NOMO-1 treated with dmso at 0.1 percent for 144 hours (cell line): ENCODE data around the gene DGKQ.

Experiments
- DNase-seq: peaks from one replicate; lab custom pipeline; 2025; ENCODE audit not compliant: unreplicated experiment; lab: John Stamatoyannopoulos, UW

DGKQ gene

DNA sequence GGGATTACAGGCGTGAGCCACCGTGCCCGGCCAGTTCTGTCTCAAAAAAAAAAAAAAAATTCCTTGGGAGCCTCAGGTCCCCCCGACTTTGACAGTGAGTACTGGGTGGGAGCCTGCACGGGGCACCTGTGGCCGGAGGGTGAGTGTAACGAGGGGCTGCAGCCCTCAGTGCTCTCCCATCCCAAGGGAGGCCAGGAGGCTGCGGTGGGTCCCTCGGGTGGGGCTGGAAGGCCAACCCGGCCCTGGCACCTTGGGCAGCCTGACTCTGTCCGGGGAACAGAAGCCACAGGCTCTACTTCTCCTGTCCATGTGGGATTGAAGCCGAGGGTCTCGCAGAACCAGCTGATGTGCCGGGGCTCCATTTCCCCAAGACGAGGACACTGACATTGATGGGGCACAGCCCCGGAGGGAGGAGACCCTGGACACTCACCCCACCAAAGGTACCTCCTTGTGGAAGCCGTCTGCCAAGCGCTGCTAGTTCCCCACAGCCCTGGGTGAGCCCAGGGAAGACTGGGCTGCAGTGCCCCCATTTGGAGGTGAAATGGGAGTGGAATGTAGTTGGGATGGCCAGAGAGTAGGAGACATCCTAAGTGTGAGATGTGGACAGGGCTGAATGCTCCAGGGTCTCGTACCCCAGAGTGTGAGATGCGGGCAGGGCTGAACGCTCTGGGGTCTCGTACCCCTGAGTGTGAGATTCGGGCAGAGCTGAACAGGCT, 22.1 kb upstream of the DGKQ start:
- DNase-seq, result no peak

- no peak for DNase-seq
Observed at GRCh38 chr4:993111-994029, 20.0 kb upstream of the DGKQ start, which contains the start of gene SLC26A1. SLC26A1 (minus strand) TSS chr4:993404; CDS start chr4:991703, 1,701 bp downstream.

GRCh38 chr4:992297-993110, 19.1 kb upstream of the DGKQ start:
- no peak for DNase-seq

DNA sequence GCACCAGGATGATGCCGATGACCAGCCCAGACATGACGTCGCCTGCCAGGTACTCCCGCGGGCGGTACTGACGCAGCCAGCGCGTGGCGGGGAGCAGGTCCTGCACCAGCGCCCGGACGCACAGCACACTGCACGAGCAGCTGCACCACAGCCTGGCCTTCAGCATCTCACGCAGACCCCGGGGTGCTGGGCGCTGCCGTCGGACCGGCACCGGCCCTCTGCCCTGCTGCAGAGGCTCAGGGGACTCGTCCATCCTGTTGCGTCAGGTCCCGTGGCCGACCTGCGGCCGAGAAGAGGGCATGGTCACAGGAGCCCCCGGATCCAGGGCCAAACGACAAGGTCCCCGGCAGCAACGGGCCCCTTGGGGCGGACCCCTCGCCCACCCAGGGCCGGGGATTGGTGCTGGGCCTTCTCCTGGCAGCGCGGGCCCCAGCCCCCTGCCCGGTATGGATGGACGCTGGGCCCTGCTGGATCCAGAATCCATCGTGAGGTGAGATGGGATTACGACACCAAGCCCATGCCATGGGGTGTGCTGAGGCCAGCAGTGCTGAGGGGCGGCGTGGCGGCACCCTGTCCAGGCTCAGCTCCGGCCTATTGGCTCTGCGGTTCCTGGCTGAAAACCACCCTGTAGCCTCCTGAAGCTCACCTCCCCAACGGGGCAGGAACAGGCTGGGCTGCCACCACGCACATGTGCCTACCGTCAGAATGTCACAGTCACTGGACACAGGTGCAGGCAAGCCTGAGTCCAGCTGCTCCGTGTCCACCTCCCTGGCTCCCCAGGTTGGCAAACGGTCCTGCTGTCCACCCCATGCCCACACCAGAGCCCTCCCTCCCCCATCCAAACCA, 18.3 kb upstream of the DGKQ start:
- no peak for DNase-seq

- DNase-seq, result no peak
Observed at GRCh38 chr4:990746-991367, 17.5 kb upstream of the DGKQ start.

DNA sequence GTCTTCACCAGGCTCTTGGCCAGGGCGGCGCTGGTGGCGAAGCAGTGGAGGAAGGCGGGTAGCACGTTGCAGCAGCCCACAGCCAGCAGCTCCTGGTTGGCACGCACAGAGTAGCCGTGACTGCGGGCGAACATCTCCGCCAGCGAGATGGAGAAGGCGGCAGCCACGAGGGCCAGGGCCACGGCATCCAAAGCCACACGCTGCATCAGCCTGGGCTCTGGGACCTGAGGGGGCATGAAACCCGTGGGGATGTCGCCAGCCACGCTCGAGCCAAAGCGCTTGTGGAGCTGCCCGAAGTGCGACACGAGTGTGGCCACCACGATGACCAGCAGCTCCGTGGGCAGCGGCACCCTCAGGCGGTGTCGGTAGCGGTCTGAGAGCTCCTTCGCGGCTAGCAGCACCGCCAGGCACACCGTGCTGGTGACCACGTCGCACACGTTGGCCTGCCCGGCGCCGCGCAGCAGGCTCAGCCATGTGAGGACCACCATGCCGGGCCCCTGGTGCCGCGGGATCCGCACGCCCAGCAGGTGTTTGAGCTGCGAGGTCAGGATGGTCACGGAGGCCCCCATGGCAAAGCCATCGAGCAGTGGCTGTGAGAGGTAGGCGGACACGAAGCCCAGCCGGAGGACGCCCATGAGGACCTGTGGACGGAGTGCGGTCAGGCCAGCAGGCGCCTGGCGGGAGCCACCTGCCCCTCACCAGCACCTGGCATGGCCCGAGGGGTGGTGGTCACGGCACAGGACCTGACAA, 16.5 kb upstream of the DGKQ start:
- no peak for DNase-seq

DNA sequence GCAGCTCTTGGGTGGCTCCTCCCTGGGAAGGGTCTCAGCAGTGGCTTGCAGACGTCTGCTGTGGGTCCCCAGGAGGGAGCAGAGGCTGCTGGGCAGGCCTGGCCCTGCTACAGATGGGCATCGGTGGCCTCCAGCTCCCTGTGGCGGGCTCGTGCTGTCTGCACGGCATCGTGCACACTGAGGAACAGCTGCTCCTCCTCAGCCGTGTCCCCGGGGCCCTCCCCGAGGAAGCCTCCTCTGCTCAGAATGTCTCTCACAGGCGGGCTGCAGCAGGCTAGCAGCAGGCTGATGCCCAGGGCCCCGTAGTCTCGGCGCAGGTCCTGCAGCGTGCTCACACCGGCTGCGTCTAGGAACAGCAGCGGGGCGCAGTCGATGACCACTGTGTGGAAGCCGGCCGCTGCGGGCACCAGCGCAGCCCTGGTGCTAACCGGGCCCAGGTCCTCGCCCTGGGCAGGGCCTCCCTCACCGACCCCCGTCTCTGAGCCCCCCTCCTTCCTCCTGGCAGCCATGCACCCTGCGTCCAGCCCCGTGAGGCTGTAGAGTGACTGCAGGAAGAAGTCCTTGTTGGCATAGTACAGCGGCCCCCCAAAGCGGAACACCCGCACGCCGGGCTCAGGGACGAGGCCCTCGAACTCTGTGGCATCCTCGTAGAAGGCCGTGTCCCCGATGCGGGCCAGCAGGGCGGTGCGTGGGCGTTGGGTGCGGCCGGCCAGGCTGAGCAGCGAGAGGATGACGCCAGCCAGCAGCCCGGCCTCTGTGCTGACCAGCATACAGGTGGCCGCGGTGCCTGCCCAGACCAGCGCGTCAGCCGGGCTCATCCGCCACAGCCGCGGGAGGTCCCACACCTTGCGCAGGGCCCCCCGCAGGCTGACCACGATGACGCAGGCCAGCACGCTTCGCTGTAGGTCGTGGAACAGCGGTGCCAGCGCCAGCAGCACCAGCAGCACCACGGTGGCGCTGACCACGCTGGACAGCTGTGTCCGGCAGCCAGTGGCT, 15.7 kb upstream of the DGKQ start:
- no peak for DNase-seq

DNA sequence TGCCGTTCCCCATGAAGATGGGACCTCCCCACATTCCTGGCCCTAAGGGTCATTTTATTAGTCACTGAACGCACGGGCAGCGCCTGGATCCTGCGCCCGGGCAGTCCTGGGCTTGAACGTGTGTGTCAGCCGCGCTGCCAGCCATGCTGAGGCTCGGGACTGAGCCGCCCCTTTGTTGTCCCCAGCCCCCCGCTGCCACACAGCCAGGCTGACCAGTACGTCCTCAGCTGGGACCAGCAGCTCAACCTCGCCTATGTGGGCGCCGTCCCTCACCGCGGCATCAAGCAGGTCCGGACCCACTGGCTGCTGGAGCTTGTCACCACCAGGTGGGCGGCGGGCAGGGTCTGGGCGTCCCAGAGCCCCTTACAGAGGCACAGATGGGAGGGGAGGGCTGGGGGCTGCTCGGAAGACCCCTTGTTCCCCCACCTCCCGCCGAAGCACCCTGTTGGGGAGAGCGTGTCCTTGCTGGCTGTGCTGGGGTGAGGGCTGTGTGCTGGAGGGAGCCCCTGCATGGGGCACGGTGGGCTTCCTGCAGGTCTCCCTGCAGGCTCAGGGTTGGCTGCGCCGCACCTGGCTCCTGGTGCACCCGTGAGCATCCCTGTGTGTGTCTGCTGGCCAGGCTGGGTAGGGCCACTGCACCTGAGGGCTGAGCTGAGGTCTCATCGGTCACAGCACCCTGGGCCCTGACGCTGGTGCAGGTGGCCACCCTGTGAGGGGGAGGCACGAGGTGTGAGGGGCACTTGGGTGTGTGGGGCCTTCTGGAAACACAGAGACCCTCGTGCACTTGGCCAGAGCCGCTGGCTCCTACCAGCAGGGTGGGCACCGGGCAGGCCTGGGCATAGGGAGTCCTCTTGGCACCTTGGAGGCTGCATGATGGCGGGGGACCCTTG, 14.5 kb upstream of the DGKQ start:
- no peak for DNase-seq

- DNase-seq, result peak; percentile 64
Observed at GRCh38 chr4:986879-987623, 13.7 kb upstream of the DGKQ start, which contains the start of gene IDUA. IDUA (plus strand) TSS chr4:987044; CDS start chr4:987085, 41 bp downstream.

- DNase-seq, result no peak
Observed at GRCh38 chr4:986428-986878, 13.1 kb upstream of the DGKQ start.

- peak; percentile 13 for DNase-seq
Observed at GRCh38 chr4:985123-985830, 11.9 kb upstream of the DGKQ start.

GRCh38 chr4:984336-985054, 11.1 kb upstream of the DGKQ start:
- no peak for DNase-seq

- DNase-seq, result no peak
Observed at GRCh38 chr4:982814-983213, 9.4 kb upstream of the DGKQ start.

- no peak for DNase-seq
Observed at GRCh38 chr4:982291-982690, 8.9 kb upstream of the DGKQ start.
